Activated T-helper 1 cell treated with anti-CD3 and anti-CD28 coated beads, Interleukin-2, amount 50 U/mL, for 16 hours (primary cell): Measurements from ENCODE around the gene C1orf105.
"Not testable (repeated sequence)": the region's sequence is repeated elsewhere in the genome, so short reads cannot be mapped to it uniquely, and the experiment has no call there.

Experiments
- DNase-seq, 2 donors: peaks; one replicate each; pipeline ENCODE4 v3.0.0-alpha.2; 2020; ENCODE audit warnings: low read depth in 1 of 2, low spot score in 1 of 2

C1orf105 gene

DNA sequence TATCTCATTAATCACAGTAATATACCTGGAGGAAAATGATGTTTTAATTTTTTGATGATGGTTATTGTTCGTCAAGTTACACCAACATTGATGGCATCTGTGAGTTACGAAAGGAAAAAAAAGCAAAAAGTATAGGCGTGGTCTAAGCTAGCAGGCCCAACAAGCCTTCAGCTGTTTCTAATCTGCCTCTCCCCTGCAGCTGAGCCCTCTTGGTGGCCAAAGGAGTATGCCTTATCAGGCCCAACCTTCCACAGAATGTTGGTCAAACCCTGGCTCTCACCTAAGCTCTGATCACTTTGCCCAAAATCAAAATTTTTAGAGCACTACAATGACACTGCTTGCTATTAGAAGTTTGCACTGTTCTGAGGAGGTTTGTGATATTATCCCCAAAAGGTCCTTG is 4.9 kb downstream of the C1orf105 start:
- no peak for DNase-seq

DNA sequence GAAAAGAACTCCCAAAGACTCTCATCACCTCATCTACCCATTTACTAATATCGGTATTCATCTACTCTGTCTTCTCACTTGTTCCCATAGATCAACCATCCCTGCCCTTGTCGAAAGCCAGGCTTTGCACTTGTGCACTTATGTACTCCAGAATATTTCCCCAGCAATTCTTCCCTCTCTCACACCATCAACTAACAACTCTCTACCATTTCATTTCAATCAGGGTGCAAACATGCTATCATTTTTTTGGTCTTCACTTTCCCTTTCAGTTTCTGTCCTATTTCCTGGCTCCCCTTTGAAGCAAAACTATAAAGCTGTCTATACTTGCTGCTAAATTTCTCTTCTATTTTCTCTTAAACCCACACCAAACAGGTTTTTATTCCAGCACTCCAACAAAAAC is 6.7 kb downstream of the C1orf105 start:
- DNase-seq, result no peak

DNA sequence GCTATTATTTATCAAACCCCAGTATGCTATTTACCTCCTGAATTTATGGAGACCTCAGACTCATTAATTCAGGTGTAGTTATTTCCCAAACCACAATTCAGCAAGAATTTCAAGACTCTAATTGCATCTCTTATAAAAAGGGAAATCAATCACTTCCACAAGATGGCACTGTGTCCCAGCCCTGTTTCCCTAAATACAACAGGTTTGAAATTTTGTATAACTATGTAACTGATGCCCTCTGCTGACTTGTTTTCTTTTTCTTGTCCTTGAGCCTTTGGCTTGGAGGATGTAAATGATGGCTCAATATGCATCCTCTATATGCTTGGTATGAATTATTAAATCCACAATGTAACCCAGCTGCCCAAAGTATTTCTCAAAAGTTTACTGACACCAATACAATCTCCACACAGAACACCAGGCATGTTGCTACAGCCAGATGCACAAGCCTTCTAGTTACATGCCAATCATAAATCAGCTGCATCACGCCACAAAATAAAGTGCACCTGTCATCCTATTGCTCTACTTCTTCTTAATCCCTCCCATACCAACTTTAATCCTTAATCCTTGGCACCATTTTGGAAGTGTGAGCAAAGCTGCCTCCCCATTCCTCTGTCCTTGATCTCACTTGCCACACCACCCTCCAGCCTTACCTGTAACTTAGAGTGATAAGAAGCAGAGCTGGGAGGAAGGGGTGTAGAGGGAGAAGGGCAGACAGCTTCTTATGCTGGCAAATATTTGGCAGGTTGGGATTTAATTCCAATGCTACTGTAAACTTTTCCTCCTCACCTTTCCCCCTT is 9.0 kb downstream of the C1orf105 start:
- no peak for DNase-seq

DNA sequence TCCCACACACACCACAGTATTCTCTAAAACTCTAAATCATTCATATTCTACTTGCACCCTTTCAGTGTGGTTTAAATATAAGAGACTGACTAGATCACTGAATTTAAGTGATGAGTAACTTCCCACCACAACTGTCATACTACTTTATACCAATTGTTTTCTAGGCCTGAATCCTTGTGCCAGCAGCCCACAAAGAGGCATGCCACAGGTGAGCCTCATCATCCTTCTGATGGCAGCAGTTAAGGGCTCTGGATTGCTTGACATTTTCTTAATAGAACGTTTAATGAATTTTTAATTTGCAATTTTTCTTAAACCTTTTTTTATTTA is 9.6 kb downstream of the C1orf105 start:
- no peak for DNase-seq

DNA sequence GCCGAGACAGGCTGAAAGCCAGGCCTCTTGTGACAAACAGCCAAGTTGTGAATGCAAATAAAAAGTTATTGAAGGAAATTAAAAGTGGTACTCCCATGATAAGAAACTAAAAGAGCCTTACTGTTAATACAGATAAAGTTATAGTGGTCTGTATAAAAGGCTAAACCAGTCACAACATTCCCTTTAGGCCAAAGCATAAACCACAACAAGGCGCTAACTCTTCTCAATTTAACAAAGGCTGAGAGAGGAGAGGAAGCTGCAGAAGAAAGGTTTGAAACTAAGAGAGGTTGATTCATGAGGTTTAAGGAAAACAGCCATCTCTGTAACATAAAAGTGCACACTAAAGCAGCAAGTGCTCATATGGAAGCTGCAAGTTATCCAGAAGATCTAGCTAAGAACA is 10.7 kb downstream of the C1orf105 start:
- DNase-seq, result no peak

DNA sequence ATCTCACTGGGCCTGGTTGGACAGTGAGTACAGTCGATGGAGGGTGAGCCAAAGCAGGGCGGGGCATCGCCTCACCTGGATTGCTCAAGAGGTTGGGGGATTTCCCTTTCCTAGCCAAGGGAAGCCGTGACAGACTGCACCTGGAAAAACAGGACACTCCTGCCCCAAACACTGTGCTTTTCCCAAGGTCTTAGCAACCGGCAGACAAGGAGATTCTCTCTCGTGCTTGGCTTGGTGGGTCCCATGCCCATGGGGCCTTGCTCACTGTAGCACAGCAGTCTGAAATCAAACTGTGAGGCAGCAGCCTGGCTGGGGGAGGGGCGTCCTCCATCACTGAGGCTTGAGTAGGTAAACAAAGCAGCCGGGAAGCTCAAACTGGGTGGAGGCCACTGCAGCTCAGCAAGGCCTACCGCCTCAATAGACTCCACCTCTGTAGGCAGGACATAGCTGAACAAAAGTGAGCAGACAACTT is 11.3 kb downstream of the C1orf105 start:
- peak in 1 of 2 donors; percentile 6 for DNase-seq

DNA sequence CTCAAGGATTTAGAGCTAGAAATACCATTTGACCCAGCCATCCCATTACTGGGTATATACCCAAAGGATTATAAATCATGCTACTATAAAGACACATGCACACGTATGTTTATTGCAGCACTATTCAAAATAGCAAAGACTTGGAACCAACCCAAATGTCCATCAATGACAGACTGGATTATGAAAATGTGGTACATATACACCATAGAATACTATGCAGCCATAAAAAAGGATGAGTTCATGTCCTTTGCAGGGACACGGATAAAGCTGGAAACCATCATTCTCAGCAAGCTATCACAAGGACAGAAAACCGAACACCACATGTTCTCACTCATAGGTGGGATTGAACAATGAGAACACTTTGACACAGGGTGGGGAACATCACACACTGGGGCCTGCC is 16.7 kb downstream of the C1orf105 start:
- DNase-seq, result not testable (repeated sequence)

DNA sequence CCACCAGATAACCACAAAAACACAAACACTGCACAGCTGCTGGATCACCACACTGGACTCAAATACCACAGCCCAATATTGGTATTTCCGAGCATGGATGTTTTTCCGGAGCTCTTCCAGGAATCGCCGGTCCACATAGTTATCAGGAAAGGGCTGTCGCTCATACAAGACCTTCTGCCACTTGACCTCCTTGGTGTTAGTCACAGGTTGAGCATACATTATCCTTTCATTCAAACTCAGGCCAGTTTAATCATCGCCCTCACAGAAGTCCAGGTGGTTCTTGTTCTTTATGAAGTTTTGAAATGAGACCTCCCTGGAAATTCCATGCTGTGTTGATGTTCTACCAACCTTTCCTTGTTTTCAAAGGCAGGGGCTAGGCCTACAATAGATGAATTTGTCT is 21.9 kb downstream of the C1orf105 start:
- DNase-seq, result no peak

DNA sequence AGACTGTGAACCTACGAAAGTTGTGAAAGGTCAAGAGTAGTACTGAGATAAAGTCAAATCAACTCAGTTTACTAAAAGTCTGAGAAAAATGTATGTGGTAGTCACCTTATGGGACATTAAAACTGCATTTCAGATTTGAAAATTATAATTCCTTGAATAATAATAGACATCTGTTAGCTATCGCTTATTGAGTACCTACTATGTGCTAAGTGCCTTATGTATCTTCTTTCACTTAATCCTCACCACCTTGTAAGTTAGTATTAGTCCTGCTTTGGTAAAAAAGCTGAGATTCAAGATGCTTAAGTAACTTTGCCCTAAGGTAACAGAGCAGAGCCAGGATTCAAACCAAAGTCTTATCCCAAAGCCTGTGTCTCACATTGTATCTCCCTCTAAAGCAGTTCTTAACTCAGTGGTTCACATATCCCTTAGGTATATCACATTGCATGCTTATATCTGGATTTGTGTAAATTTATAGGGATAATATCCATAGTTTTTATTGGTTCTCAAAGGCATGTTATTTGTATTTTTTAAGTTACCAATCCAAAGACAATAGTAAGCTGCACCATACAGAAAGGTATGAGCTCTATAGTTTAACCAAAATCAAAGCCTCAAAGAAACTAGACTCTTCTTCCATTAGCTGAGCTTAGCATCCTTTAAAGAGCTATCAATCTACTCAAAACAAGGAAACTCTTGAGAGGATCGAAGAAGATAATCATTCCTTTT is 22.5 kb downstream of the C1orf105 start:
- no peak for DNase-seq

DNA sequence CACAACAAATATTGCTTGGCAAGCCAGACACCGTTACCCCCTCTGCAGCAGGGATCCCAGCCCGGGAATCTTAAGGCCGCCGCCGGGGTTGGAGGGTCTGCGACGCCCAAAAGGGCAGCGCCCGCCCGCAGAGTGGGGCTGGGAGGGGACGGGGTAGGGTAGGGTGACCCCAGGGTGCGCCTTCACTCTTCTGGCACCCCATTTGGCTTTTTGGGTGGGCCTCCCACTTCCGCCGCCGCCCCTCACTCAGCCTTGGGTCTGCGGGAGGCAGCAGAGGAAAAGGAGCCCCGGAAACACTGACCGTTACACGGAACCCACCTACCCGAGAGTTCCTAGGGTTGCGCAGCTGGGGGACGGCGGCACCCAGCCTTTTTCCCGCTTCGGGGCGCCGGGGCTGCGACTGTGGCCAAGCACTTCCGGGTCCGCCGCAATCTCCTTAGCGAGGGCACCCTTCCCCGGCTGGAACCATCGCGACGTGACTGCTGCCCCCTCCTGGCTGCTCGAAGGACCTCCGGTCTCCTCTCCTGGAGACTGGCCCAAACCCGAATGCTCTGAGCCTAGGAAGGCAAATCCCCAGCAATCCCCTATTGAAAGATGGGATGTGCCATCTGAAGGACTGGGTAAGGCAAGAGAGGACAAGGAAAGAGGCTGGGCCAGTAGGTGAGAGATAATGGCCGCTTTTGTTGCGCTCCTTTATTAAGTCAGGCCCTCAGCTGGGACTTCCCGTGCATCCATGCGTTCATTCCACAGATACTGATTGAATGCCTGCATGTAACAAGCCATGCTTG is 23.4 kb downstream of the C1orf105 start, which contains the start of gene PIGC:
Gene PIGC (minus strand): TSS at position 404 of the 788 bp plus-strand sequence. CDS start 1,447 bp downstream, outside the sequence.
- DNase-seq, result peak; percentile 80 to 86

DNA sequence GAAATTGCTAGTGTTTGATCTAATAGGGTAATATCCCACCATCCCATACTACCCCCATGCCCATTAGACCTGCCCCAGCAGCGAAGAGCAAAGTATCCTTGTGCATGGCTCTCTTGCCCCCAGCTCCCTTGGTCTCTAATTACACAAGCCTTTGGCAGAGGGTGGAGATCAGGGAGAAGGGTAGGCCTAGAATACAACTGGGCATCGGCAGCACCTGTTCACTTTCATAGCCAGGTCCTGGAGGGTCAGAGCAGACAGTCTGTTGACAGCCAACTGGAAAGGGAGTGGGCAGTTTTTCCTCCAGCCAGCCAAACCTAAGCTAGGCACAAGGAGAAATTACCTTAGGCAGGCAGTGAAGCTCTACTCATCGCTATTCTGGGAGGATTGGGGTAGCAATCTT is 26.1 kb downstream of the C1orf105 start:
- no peak for DNase-seq

DNA sequence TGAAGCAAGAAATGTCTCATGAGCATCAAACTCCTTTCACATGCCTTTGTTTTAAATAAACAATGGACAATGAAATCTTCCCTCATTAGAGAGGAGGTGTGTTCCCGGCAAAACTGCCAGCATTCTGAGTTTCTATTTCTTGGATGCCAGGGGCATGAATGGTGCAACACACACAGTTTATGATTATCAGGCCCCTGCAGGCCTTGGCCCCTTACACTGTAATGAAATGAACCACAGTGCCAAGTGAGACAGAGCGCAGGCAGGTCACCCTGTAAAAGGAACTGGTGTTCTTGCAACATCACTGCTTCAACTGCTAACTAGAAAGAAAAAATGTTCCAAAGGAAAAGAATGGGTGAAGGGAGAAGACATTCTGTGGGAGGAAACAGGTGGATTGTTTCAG is 27.2 kb downstream of the C1orf105 start:
- no peak for DNase-seq

DNA sequence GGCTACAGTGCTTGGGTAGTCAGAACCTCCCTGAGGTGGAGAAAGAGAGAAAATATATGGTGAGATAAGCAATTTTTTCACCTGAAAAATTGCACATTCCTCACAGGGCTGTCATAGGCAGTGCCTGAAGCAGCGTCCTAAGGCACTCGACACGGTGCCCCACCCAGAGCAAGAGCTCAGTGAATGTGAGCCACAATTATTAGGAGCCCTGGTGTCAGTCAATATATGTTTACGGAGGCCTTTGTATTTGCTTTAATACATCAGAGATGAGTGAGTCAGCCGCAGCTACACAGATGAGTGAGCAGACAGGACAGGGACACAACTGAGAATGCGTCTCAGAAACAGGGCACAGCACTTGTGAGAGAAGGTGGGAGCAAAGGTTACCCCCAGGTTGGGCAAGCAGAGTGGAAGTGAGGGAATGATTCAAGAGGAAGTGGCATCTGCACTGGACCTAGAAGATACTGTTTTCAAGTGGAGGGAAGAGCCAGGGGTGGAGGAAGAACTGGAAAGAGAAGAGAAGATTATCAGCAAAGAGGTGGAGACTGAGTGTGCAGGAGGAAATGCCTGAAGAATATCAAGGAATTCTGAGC is 28.6 kb downstream of the C1orf105 start:
- DNase-seq, result no peak

DNA sequence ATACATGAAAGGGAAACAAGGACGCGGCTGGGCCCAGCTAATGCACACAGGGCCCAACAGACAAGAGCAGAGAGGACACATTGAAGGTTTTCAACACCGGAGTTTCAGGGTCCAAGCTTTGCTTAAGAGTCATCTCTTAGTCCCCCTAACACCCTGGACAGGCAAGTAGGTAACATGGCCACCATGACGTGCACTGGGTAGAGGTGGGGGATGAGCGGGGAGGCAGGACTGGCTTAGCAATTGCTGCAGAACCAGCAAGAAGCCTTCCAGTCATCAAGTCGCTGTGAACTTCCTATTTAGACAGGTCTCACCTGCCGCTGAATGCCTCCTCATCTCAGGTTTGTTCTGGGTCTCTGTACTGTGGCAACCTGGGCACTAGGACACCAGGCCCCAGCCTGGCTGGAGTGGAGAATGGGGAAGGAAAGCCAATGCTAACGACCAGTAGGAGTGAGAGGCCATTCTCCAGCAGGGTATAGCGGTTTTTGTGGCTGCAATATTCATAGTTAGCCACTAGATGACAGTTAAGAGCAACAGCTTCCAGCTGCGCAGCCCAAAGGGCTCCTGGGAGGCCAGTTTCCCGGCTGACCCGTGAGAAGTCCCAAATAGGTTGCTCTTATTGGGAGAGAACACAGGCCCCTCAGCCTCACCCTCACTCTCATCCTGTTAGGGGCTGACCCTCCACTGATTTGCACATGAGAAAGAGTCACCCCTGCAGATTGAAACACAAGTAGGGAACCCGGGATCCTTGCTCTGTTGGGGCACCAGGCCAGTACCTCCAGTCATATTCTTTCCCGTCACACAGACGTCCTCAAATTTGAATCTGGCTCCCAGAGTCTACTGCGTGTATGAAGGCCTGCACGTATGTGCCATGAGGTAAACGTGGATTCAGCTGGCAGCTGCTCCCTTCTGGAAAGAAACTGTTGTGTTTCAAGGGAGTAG is 29.4 kb downstream of the C1orf105 start:
- peak in 1 of 2 donors; percentile 6 for DNase-seq

DNA sequence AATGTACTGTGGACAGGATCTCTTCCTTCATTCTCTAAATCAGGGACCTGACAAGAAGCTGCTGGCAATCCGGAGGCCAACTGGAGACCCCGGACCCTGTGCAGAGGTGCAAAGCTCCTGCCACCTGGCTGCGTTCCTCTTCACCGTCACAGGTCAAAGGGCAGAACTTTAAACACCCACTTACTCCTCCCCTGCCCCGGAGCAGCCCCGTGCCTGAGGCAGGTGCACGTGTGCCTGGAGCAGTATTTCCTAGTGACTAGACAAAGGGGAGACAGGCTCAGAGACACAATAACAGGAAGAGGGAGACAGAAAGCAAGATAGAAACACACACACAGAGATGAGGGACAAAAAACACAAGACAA is 30.0 kb downstream of the C1orf105 start:
- no peak for DNase-seq

DNA sequence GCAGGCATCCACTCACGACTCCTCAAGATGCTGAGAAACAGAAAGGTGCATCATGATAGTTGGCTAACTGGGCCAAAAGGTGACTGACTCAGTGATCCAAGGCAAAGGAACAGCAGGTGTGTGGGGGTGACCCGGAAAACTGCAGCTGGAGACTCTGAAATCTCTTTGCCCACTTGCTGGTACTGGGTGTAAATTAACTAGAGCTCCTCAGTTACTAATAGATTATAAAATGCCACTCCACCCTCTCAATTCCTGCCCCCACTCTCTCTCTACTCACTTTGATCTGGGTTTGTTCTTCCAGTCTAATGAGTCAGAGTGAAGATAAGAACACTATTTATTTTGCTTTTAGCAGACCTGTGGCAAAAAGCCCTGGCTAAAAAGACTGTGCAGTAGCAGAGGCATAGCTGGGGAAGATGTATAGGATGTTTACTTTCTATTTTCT is 30.5 kb downstream of the C1orf105 start:
- DNase-seq, result no peak

DNA sequence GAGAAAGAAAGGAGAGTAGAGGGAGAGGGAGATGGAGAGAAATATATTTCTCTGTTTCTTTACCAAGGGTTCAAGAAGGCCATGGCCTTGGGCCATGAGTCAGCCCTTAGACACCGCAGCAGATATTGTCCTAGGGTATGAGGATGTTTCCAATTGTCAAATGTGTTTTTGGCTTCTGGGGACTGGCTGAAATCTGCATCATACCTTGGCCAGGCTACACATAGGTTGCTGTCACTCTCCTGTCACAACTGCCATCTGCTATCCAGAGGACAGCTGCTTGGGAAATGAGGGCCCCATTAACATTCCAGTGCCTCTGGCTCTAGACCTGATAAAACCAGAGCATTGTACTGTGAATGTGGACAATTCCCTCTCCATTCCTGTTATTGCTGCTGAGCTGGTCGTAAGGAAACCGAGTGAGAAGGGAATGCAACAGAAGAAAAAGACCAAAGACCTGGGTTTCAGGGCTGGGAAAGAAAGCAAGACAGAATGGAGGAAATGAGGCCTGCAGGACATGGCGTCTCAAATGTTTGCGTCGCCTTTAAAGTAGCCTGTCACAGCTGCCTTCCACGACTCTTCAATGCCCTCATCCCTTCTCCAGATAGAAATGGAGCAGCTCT is 32.2 kb downstream of the C1orf105 start:
- DNase-seq, result no peak

DNA sequence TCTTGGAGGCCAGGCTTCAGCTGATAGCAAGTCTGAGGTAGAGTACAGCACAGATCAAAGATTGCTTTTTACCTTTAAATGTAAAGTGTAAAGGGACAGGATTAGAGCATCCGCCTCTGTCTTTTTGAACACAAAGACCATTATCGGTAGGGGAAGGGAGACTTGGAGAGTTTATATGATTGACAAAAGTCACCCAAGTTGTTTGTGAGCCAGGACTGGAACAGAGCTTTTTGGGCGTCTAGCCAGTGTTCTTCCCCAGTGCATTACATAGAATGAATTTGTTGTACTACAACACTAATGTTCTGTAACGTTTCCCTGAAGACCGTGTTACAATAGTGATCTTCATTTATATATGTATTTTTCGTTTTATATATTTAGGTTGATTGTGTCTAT is 32.7 kb downstream of the C1orf105 start:
- no peak for DNase-seq

DNA sequence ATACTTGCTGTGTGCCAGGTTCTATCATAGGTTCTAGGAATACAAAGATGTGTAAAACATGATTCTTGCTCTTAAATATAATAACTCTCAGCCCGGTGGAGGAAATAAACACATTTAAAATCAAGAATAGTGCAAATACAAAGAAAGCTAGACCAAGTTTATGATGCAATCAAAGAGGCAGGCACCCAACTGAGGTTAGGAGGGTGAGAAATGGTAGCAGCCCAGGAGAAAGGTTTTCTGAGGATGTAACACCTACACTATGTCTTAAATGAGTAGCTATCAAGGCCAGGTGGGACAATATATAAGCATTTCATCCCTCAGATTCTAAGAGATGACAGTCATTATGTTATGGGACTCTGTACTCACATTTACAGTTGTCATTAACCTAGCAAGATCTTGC is 33.1 kb downstream of the C1orf105 start:
- no peak for DNase-seq

DNA sequence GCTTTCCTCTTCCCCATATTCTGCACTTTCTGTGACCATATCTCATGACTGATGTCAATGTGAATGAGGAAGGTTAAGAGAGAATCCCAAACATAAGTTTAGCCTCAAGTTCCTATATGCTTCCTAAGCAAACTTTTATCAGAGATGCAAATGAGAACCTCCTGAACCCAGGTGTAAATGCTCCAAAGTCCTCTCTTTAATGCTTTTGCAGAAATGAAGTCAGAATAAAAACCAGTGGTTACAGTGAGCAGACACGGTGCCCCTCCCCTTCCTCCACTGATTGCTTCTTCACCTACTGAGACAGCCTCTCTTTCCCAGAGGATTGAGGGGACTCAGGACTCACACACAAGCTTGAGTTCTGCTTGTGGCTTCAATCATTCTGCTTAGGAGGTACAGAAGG is 35.0 kb downstream of the C1orf105 start:
- no peak for DNase-seq
